Epithelial cell of prostate (primary cell): ENCODE measurements around the gene TRIM24.
"Not testable (repeated sequence)": the region's sequence is repeated elsewhere in the genome, so short reads cannot be mapped to it uniquely, and the experiment has no call there.

Experiments
- DNase-seq: peaks from one replicate; pipeline ENCODE4 v3.0.0-alpha.2; 2011; ENCODE audit warnings: low read depth, low spot score
- H3K27ac ChIP-seq: fragments of 450-650 bp; 2 replicates; pipeline ENCODE4 v1.5.1; 2017; ENCODE audit warnings: mild to moderate bottlenecking

Gene TRIM24

DNA sequence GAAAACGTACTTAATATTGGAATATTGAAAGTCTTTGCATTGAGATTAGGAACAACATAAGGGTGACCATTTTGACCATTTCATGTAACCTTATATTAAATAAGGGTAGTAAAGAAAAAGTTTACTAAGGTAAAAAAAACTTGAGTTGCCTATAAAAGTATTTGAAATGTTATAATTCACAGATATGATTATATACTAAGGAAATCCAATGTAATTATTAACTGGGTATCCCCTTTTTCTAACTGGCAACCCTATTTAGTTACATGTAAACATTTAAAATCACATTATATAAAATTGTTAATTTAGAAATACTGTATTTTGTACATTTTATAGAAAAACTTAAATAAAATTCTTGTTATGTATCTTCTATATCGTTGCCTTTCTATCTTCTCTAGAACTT is 64.2 kb downstream of the TRIM24 start:
- no peak for DNase-seq
- H3K27ac ChIP-seq, result no peak overlapping the region

DNA sequence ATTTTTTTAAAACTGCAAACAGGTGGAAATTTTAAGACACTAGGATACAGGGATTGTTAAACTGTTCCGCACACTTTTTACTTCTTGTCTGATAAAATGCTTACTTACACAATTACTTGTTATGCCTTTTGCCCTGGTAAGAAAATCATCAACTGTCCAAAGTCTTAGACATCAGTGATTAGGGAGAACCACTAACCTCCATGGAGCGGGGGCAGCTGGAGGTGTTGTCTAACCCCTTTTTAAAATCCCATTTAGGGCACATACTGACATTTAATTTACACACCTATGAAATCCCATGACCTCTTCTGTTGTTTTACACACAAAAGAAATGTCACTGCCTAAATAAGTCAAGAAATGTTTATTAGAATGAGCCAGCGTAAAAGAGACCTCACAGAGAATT is 65.7 kb downstream of the TRIM24 start:
- DNase-seq, result no peak
- H3K27ac ChIP-seq, result no peak overlapping the region

DNA sequence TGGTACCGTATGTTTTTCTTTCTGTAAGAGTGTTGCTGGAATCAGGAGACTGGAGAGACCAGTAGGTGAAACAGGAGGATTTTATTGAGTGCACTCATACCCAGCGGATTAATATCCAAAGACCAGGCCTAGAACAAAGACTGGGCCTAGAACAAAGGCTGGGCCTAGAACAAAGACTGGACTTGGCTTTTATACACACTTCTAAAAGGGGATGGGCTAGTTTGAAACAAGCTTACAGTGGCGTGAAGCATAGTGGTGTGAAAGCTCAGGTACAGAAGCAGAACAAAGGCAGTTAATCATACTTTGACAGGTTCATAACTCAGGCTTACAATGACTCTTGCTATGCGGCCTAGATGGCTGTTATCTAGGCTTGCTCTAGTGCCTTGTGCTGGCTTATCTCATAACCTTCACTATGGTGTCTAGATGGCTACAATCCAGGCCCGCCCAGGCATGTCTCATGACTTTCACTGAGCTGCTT is 67.7 kb downstream of the TRIM24 start:
- DNase-seq, result no peak
- no peak overlapping the region for H3K27ac ChIP-seq

GRCh38 chr7:138536833-138537232 is 76.8 kb downstream of the TRIM24 start:
- H3K27ac ChIP-seq, result not testable (repeated sequence)

DNA sequence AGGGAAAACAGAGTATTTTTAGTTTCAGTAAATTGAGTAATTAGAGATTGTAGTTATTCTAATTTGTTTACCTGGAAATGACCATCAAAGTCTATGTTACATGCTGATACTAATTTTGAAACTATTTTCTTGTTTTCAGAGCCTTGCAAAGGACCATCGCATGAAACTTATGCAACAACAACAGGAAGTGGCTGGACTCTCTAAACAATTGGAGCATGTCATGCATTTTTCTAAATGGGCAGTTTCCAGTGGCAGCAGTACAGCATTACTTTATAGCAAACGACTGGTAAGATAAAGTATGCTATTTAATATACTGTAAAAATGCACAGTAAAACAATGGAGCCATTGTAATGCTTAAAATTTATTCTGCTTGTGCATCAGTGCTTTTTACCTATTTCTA is 78.5 kb downstream of the TRIM24 start:
- no peak for DNase-seq

More at GRCh38 chr7:138536833-138537232, 76.8 kb downstream of the TRIM24 start:
- not testable (repeated sequence) for DNase-seq

DNA sequence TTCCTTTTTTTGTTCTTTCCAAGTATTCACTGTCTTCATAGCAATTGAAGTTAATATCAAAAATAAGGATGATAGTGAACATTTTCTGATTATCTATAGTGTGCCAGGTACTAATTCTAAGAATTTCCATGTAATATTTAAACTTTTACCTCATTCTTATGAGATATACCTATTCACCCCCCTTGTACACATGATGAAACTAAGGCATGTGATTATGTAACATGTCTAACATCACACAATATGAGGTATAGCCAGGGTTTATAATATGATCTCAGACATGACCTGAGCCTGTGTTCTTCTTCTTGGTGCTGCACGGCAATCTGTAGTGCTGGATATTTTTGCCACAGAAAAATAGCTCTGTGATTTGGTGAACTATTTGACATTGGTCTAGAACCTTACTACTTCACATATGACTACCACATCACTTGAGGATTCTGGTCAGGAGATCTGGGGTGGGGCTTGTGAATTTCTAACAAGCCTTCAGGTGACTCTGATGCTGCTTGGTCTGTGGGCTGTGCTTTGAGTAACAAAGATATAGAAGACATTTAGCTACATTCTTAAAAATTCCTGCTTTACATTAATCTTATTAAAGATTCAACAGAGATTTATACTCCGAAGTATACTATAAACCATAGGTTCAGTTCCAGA is 79.1 kb downstream of the TRIM24 start:
- DNase-seq, result no peak
- H3K27ac ChIP-seq, result no peak overlapping the region

More for the DNA sequence above, 78.5 kb downstream of the TRIM24 start:
- no peak overlapping the region for H3K27ac ChIP-seq

- DNase-seq, result no peak
Measured at GRCh38 chr7:138542183-138542582, 82.1 kb downstream of the TRIM24 start.

GRCh38 chr7:138543739-138544138 is 83.7 kb downstream of the TRIM24 start:
- DNase-seq, result no peak
- no peak overlapping the region for H3K27ac ChIP-seq

More at GRCh38 chr7:138542183-138542582, 82.1 kb downstream of the TRIM24 start:
- H3K27ac ChIP-seq, result no peak overlapping the region

- H3K27ac ChIP-seq, result no peak overlapping the region
- DNase-seq, result no peak
Measured at GRCh38 chr7:138545123-138545522, 85.1 kb downstream of the TRIM24 start.

GRCh38 chr7:138546064-138546619 is 86.1 kb downstream of the TRIM24 start:
- DNase-seq, result no peak
- no peak overlapping the region for H3K27ac ChIP-seq

DNA sequence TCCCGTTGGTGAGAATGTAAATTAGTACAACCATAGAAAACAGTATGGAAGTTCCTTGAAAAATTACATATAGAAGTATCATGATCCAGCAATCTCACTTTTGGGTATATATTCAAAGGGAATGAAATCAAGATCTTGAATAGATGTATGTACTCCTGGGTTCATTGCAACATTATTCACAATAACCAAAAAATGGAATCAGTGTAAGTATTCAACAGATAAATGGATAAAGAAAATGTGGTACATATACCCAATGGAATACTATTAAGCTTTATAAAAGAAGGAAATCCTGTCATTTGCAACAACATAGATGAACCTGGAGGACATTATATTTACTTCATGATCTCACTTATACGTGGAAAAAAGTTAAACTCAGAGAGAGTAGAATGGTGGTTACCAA is 86.8 kb downstream of the TRIM24 start:
- no peak overlapping the region for H3K27ac ChIP-seq
- no peak for DNase-seq

DNA sequence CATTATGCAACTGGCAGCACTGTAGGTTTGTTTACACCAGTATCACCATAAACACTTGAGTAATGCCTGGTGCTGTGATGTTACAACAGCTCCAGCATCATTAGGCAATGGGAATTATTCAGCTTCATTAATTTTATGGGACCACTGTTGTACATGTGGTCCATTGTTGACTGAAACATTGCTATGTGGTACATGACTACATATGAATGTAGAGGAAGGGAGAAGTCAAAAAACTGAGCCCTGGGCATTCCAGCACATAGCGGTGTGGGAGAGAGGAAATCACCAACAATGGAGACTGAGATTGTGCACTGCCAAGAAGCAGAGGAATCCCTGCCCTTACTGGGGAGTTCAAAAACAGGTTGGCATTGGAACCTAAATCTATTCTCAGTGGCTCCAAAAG is 89.0 kb downstream of the TRIM24 start:
- no peak overlapping the region for H3K27ac ChIP-seq
- no peak for DNase-seq

- H3K27ac ChIP-seq, result no peak overlapping the region
- DNase-seq, result no peak
Measured at GRCh38 chr7:138550337-138550736, 90.3 kb downstream of the TRIM24 start.

DNA sequence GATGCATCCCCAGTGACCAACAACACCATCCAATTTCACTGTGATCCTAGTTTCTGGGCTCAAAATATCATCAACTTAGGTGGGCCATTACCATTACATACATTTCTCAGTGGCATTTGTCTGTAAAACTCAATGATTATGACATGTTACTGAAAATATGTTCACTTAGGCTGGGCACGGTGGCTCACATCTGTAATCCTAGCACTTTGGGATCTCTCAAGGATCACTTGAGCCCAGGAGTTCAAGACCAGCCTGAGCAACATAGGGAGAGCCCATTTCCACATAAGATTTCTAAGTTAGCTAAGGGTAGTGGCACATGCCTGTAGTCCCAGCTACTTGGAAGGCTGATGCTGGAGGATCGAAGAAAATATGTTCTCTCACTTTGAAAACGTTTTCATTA is 91.0 kb downstream of the TRIM24 start:
- DNase-seq, result no peak
- H3K27ac ChIP-seq, result no peak overlapping the region

DNA sequence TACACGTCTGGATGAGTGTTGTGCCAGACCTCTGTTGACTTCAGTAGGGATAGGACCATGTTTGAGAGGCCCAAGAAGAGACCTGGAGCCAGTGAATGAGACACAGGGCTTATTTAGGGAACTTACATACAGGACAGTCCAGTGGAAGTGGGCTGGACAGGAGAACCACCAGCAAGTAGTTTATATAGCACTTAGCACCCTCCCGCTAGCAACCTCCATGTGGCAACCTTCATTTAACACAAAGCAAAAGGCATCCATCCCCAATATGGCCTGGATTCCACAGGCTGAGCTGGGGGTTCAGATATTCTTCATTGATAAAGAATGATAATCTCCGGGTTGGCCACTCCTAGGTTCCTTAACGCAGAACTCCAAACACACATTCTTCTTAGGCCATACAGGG is 93.7 kb downstream of the TRIM24 start:
- no peak for DNase-seq

GRCh38 chr7:138554674-138555073 is 94.6 kb downstream of the TRIM24 start:
- no peak for DNase-seq
- no peak overlapping the region for H3K27ac ChIP-seq

More for the DNA sequence above, 93.7 kb downstream of the TRIM24 start:
- no peak overlapping the region for H3K27ac ChIP-seq

DNA sequence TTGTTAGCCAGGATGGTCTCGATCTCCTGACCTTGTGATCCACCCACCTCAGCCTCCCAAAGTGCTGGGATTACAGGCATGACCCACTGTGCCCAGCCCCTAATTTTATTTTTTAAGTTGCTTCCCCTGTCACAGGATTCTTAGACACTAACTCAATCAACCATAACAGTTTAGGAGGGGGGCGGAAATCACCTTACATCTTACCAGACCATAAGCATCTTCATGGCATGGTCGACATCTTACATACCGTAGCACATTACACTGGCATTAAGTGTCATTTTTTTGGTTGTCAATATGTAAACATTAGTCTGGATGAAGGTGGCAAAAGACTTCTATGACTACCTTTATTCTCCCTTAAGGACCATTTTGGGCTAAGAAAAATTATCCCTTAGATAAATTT is 95.6 kb downstream of the TRIM24 start:
- no peak overlapping the region for H3K27ac ChIP-seq
- no peak for DNase-seq

DNA sequence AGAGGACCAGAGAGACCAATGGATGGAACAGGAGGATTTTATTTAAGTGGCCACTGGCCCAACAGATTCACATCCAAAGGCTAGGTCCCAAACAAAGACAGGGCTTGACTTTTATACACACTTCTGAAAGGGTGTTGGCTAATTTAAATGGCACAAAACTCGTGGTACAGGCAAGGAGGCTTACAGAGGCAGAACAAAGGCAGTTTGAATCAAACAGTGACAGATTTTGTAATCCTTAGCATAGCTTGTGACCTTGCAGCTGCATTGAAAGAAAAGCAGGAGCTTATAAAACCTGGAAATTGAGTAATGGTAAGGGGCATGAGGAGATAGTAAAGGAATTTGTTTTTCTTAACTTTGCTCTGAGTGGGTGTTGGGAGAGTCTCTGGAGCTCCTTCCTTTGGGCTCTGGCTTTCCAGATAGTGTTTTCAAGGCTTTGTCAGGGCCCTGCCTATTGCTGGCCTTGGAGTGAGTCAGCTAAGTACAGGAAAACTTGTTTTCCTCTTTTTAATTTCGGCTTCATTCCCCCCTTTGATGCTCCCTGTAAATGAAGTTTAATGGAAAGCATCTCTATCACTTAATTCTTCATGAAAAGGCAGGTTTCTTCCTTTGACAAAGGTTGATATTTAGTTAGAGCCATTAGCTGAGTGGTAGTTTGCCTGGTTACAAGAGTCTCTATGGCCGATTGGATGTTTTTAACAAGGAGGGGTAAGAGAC is 96.9 kb downstream of the TRIM24 start:
- no peak overlapping the region for H3K27ac ChIP-seq
- no peak for DNase-seq

GRCh38 chr7:138559448-138559847 is 99.4 kb downstream of the TRIM24 start:
- DNase-seq, result no peak

DNA sequence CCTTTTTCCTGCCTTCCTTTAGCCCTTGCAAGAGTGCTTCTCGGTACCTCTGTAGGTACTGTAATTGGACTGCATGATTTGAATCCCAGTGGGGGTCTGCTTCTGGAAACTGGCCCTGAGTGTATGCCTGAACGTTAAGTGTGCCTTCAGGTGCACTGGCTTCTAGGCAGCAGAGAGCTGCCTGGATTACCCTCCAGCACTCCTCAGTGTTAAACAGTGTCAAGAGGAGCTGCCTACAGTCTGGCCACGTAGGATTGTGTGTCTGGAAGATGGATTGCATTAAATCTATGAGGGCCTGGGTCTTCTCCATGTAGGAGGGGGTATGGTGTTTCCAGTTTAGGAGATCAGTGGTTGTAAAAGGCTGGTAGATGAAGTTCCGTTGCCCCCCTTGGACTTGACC is 103.7 kb downstream of the TRIM24 start:
- no peak overlapping the region for H3K27ac ChIP-seq

More at GRCh38 chr7:138559448-138559847, 99.4 kb downstream of the TRIM24 start:
- H3K27ac ChIP-seq, result no peak overlapping the region

DNA sequence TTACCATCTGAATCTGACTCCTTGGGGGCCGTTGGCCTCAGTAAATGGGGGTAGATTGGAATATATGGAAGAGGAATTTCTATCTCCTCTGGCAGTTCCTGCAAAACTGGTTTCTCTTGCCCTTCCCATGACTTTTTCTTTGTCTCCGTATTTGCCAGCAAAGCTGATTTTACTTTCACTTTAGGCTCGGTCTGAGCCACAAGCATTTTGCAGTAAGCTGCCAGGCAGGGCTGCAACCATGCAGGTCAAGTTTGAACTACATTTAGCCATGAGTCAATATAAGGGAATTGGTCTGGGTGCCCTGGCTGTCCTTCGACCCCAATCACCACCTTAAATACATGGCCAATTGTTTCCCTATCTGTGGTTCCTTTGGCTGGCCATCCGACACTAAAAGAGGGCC is 104.3 kb downstream of the TRIM24 start:
- peak; percentile 24 for DNase-seq
- H3K27ac ChIP-seq, result no peak overlapping the region

More for the DNA sequence above, 103.7 kb downstream of the TRIM24 start:
- DNase-seq, result no peak
